HCT116 (cell line): ENCODE measurements around the gene ARHGAP10. TPM values are rescaled to one million over a fixed set of nuclear protein-coding genes. Genes with fewer than 3 reads are reported as not detected.

Source experiments
- ATAC-seq: fragments of 200-7000 bp; cut with Tn5 transposase; 2 replicates; pipeline ENCODE4 v1.9.1; 2020; ENCODE audit warnings: mild to moderate bottlenecking, moderate library complexity
- BruUV-seq: library from RNA; stranded (reverse); fragments of 400-500 nt; replicated peaks from 2 replicates; lab custom pipeline; 2021; lab: Mats Ljungman, UMichigan
- CTCF ChIA-PET: fragments of 300-600 bp; sonication (Branson Sonifier 250); formaldehyde crosslinking; loops from one replicate; lab custom pipeline; 2021; ENCODE audit warnings: antibody characterized with exemption; lab: Charles Lee
- POLR2A ChIA-PET: fragments of 300-600, 350-600 bp; sonication (Branson Sonifier 250); formaldehyde crosslinking; loops from one replicate; lab custom pipeline; 2021; ENCODE audit warnings: antibody characterized with exemption; lab: Charles Lee
- RAD21 ChIA-PET, 2 experiments: fragments of 300-600 bp; sonication (Branson Sonifier 250); formaldehyde crosslinking; loops; one replicate each; lab custom pipeline; 2023; ENCODE audit warnings: low total read pairs in 2 of 2; ENCODE audit not compliant: uncharacterized antibody in 2 of 2, unreplicated experiment in 2 of 2, low non-redundant PET in 1 of 2; lab: Charles Lee
- DNase-seq: peaks from one replicate; pipeline ENCODE4 v3.0.0-alpha.2; 2010; ENCODE audit warnings: low read depth, low spot score
- H2AFZ ChIP-seq: fragments of 200-600 bp; shearing (Covaris generic), sonication (generic); 2 replicates; pipeline ENCODE4 v1.6.1; 2017; ENCODE audit warnings: low read depth, mixed run types, mixed read lengths, antibody characterized with exemption, low read length; ENCODE audit not compliant: poor library complexity, severe bottlenecking
- H3K27ac ChIP-seq: 2 replicates; pipeline ENCODE4 v1.5.1; 2012; ENCODE audit warnings: low read depth, low read length
- H3K27me3 ChIP-seq: fragments of 200-600 bp; sonication (generic); 2 replicates; pipeline ENCODE4 v1.6.1; 2016; ENCODE audit warnings: mixed run types, low read length, mixed read lengths; ENCODE audit not compliant: insufficient read depth
- H3K36me3 ChIP-seq, 2 experiments: fragments of 200-500 bp in 1 of 2; fragments of 200-600 bp in 1 of 2; sonication (Bioruptor generic) in 1 of 2; sonication (generic) in 1 of 2; 2 replicates each; pipeline versions ENCODE4 v1.5.1 to v1.6.1; 2014 to 2016; ENCODE audit warnings: low read length in 2 of 2, inconsistent platforms in 1 of 2, mixed read lengths in 1 of 2, mixed run types in 1 of 2; ENCODE audit not compliant: insufficient read depth in 2 of 2, control insufficient read depth in 1 of 2
- H3K4me1 ChIP-seq, 2 experiments: fragments of 200-600 bp in 1 of 2; sonication (generic) in 1 of 2; 2 replicates each; pipeline versions ENCODE4 v1.5.1 to v1.6.1; 2012 to 2017; ENCODE audit warnings: low read length in 2 of 2, inconsistent platforms in 1 of 2, mild to moderate bottlenecking in 1 of 2, mixed read lengths in 1 of 2, mixed run types in 1 of 2, moderate library complexity in 1 of 2; ENCODE audit not compliant: insufficient read depth in 2 of 2, control insufficient read depth in 1 of 2
- H3K4me2 ChIP-seq: fragments of 200-600 bp; sonication (generic); 2 replicates; pipeline ENCODE4 v1.6.1; 2017; ENCODE audit warnings: mixed run types, low read length, mixed read lengths
- H3K4me3 ChIP-seq, 2 experiments: fragments of 200-600 bp in 1 of 2; sonication (generic) in 1 of 2; replicated peaks in 1 of 2; 2 replicates each; pipeline ENCODE4 v1.5.1; 2011 to 2016; ENCODE audit warnings: low read length in 2 of 2, control low read depth in 1 of 2, low read depth in 1 of 2, mild to moderate bottlenecking in 1 of 2, mixed read lengths in 1 of 2, mixed run types in 1 of 2
- H3K79me2 ChIP-seq: fragments of 200-600 bp; sonication (generic); 2 replicates; pipeline ENCODE4 v1.6.1; 2017; ENCODE audit warnings: mild to moderate bottlenecking, mixed run types, low read length, moderate library complexity, mixed read lengths; ENCODE audit not compliant: insufficient read depth
- H3K9ac ChIP-seq: fragments of 200-600 bp; sonication (generic); 2 replicates; pipeline ENCODE4 v1.6.1; 2016; ENCODE audit warnings: low read length, mixed read lengths
- H3K9me2 ChIP-seq: fragments of 200-600 bp; sonication (generic), shearing (Covaris generic); 2 replicates; pipeline ENCODE4 v1.6.1; 2017; ENCODE audit warnings: mixed run types, mild to moderate bottlenecking, moderate library complexity; ENCODE audit not compliant: insufficient read depth
- H3K9me3 ChIP-seq, 2 experiments: fragments of 200-500 bp in 1 of 2; fragments of 200-600 bp in 1 of 2; sonication (Bioruptor generic) in 1 of 2; sonication (generic) in 1 of 2; 2 replicates each; pipeline ENCODE4 v1.6.1; 2014 to 2017; ENCODE audit warnings: low read length in 2 of 2, mixed read lengths in 2 of 2, inconsistent platforms in 1 of 2, low read depth in 1 of 2, mild to moderate bottlenecking in 1 of 2, mixed run types in 1 of 2, moderate library complexity in 1 of 2; ENCODE audit not compliant: control insufficient read depth in 1 of 2, insufficient read depth in 1 of 2
- H4K20me1 ChIP-seq: fragments of 200-600 bp; sonication (generic), shearing (Covaris generic); 2 replicates; pipeline ENCODE4 v1.6.1; 2017; ENCODE audit warnings: mixed run types, mild to moderate bottlenecking, moderate library complexity; ENCODE audit not compliant: insufficient read depth
- CBX3 ChIP-seq: IDR thresholded peaks from 2 replicates; pipeline ENCODE4 v1.6.1; 2012; ENCODE audit warnings: low read depth
- CEBPB ChIP-seq: IDR thresholded peaks from 2 replicates; pipeline ENCODE4 v1.6.1; 2012; ENCODE audit warnings: low read depth
- CTCF ChIP-seq, 3 experiments: fragments of 200-600 bp in 1 of 3; sonication (generic) in 1 of 3; IDR thresholded peaks in 2 of 3; conservative IDR thresholded peaks in 1 of 3; 2 replicates each; pipeline ENCODE4 v1.5.1; 2012 to 2017; ENCODE audit warnings: low read depth in 2 of 3, low read length in 2 of 3, antibody characterized with exemption in 1 of 3, borderline replicate concordance in 1 of 3, control low read depth in 1 of 3, mild to moderate bottlenecking in 1 of 3, mixed read lengths in 1 of 3, mixed run types in 1 of 3, moderate library complexity in 1 of 3; ENCODE audit not compliant: insufficient read depth in 1 of 3
- EGR1 ChIP-seq: IDR thresholded peaks from 2 replicates; pipeline ENCODE4 v1.6.1; 2012; ENCODE audit warnings: low read depth
- ELF1 ChIP-seq: IDR thresholded peaks from 2 replicates; pipeline ENCODE4 v1.6.1; 2012; ENCODE audit warnings: low read depth, borderline replicate concordance
- EZH2phosphoT487 ChIP-seq: fragments of 200-600 bp; IDR thresholded peaks from 2 replicates; pipeline ENCODE4 v1.6.1; 2018; ENCODE audit warnings: antibody characterized with exemption, borderline replicate concordance
- FOSL1 ChIP-seq: IDR thresholded peaks from 2 replicates; pipeline ENCODE4 v1.6.1; 2012; ENCODE audit warnings: low read depth
- JUND ChIP-seq: IDR thresholded peaks from 2 replicates; pipeline ENCODE4 v1.6.1; 2012
- MAX ChIP-seq: IDR thresholded peaks from 2 replicates; pipeline ENCODE4 v1.6.1; 2012
- POLR2A ChIP-seq: IDR thresholded peaks from 2 replicates; pipeline ENCODE4 v1.7.0; 2011; ENCODE audit warnings: borderline replicate concordance; ENCODE audit not compliant: insufficient read depth, insufficient read length; ENCODE audit errors: extremely low read depth
- POLR2AphosphoS5 ChIP-seq: IDR thresholded peaks from 2 replicates; pipeline ENCODE4 v1.6.1; 2011; ENCODE audit warnings: mild to moderate bottlenecking, low read depth, low read length, moderate library complexity
- RAD21 ChIP-seq: IDR thresholded peaks from 2 replicates; pipeline ENCODE4 v1.6.1; 2012; ENCODE audit warnings: low read depth, mild to moderate bottlenecking
- REST ChIP-seq: IDR thresholded peaks from 2 replicates; pipeline ENCODE4 v1.6.1; 2012; ENCODE audit warnings: low read depth
- SIN3A ChIP-seq: IDR thresholded peaks from 2 replicates; pipeline ENCODE4 v1.6.1; 2012; ENCODE audit warnings: low read depth
- SRF ChIP-seq: IDR thresholded peaks from 2 replicates; pipeline ENCODE4 v1.6.1; 2012; ENCODE audit warnings: low read depth
- YY1 ChIP-seq: IDR thresholded peaks from 2 replicates; pipeline ENCODE4 v1.6.1; 2011; ENCODE audit warnings: low read length, low read depth, moderate library complexity, mild to moderate bottlenecking; ENCODE audit not compliant: insufficient replicate concordance; ENCODE audit errors: extremely low read depth
- ZBTB33 ChIP-seq: IDR thresholded peaks from 2 replicates; pipeline ENCODE4 v1.6.1; 2011; ENCODE audit warnings: mild to moderate bottlenecking, low read length, moderate library complexity; ENCODE audit not compliant: insufficient replicate concordance; ENCODE audit errors: extremely low read depth
- intact Hi-C: fragments of 100-400 bp; cut with micrococcal nuclease; formaldehyde crosslinking; loops from 2 replicates; pipeline ENCODE4 v1.10.0; 2022
- total RNA-seq: library from RNA; stranded (reverse); gene quantifications from one replicate; pipeline ENCODE4 v1.2.1, GENCODE V29; 2021; ENCODE audit not compliant: unreplicated experiment

ARHGAP10 gene
- total RNA-seq, 1 experiment from 2014 or later = 24.7 TPM

GRCh38 chr4:148074462-148074861 lies 342.6 kb downstream of the ARHGAP10 start:
- BruUV-seq = no TSS peak
- H3K9me2 ChIP-seq = no peaks in the 10 kb centered on the region
- no peak overlapping the region for H3K27ac ChIP-seq
- no peak for ATAC-seq
- intact Hi-C loops = no loop called here
- no peaks in the 10 kb centered on the region for H4K20me1 ChIP-seq
- H3K4me3 ChIP-seq = no peak overlapping the region
- RAD21 ChIA-PET = no interaction called here
- POLR2A ChIA-PET = no interaction called here
- TF ChIP-seq ELF1 (no peak), SIN3A (no peak), CBX3 (no peak), REST (no peak), CEBPB (no peak), MAX (no peak), POLR2A (no peak), JUND (no peak), YY1 (no peak), RAD21 (no peak), SRF (no peak), FOSL1 (no peak), POLR2AphosphoS5 (no peak), EZH2phosphoT487 (no peak), ZBTB33 (no peak), CTCF (IDR thresholded peaks at IDR 0.05 in 2 of 3, conservative IDR thresholded peaks at IDR 0.05 in 1 of 3; ENCODE audit: borderline replicate concordance in 1 of 3, insufficient read depth in 1 of 3, low read depth in 2 of 3, low read length in 2 of 3) (no peak), EGR1 (no peak)
- H2AFZ ChIP-seq = no peak overlapping the region
- H3K36me3 ChIP-seq = no peaks in the 10 kb centered on the region; a peak in 1 of 4 replicates
- DNase-seq = no peak
- no peaks in the 10 kb centered on the region for H3K27me3 ChIP-seq
- no peaks in the 10 kb centered on the region for H3K79me2 ChIP-seq
- H3K4me1 ChIP-seq = no peaks in the 10 kb centered on the region
- CTCF ChIA-PET = no interaction called here
- no peak overlapping the region for H3K9ac ChIP-seq
- H3K4me2 ChIP-seq = no peak overlapping the region
- 0 out of 4 replicates have a peak, but pooled peaks cover 0 to 4% of the 10 kb centered on the region in 2 experiments for H3K9me3 ChIP-seq
